Measurements from ENCODE around the gene RFT1. TPM values are rescaled to one million over a fixed set of nuclear protein-coding genes. Genes with fewer than 3 reads are reported as not detected.

The RFT1 gene
- total and polyA plus RNA-seq, 2 donors (not counting 1 experiment from before 2014, with no cell fraction given) = 9.7 to 20.5 TPM

- no peaks in the 10 kb centered on the region for H3K9me3 ChIP-seq (ENCODE audit: control insufficient read depth, insufficient read depth, low read depth, low read length)
- H3K79me2 ChIP-seq (ENCODE audit: control insufficient read depth, insufficient read depth, low read length) = no peaks in the 10 kb centered on the region
- no peak overlapping the region for H3K9ac ChIP-seq (ENCODE audit: insufficient read depth, low read length)
- no peak overlapping the region for H3K27ac ChIP-seq (ENCODE audit: insufficient read depth, low read length)
- H3K36me3 ChIP-seq (ENCODE audit: control insufficient read depth, insufficient read depth, low read length) = no peaks in the 10 kb centered on the region
- no peak overlapping the region for H3K4me2 ChIP-seq (ENCODE audit: extremely low read depth, insufficient read depth, low read length)
- TF ChIP-seq CTCF (conservative IDR thresholded peaks at IDR 0.05 in 1 of 2, IDR thresholded peaks at IDR 0.05 in 1 of 2; ENCODE audit: low read depth in 1 of 2, low read length in 2 of 2) = no peak
- TF ChIP-seq EZH2 (IDR thresholded peaks at IDR 0.05; ENCODE audit: low read length, missing control alignments) = no peak
- H3K27me3 ChIP-seq (ENCODE audit: control insufficient read depth, insufficient read depth, low read length) = peaks cover 6% of the 10 kb centered on the region
- peaks cover 4% of the 10 kb centered on the region for H3K4me1 ChIP-seq (ENCODE audit: control insufficient read depth, extremely low read depth, insufficient read depth, low read length)
- DNase-seq (ENCODE audit: low read depth in 2 of 2) = no peak
- H2AFZ ChIP-seq (ENCODE audit: low read length) = no peak overlapping the region
- H4K20me1 ChIP-seq (ENCODE audit: control insufficient read depth, extremely low read depth, insufficient read depth, low read length) = no peaks in the 10 kb centered on the region
- H3K4me3 ChIP-seq (replicated peaks in 1 of 4; ENCODE audit: control extremely low read depth in 1 of 4, insufficient read depth in 1 of 4, low read depth in 3 of 4, low read length in 4 of 4) = no peak overlapping the region
Observed at GRCh38 chr3:53043738-53044137, 86.5 kb downstream of the RFT1 start.

DNA sequence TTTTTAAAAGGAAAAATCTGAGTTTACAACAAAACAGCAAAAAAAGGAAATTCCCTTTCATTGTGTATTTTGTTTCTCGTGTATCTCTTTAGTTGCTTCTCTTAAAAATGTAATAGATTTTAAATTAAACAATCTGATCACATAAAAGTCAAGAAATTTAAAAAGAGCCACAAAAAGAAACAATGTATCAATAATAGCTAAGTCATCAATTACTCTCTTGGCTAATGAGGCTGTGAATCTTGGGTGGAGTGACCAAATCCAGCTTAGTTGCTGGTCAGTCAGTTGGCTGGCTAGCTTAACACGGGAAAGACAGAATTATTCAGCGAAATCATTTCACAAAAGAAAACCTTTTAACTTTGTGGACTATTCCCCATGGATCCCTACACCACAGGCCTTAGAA is 87.6 kb downstream of the RFT1 start:
- Histone ChIP-seq H3K9me3 (ENCODE audit: control insufficient read depth, insufficient read depth, low read depth, low read length) (no peaks in the 10 kb centered on the region), H3K4me1 (ENCODE audit: control insufficient read depth, extremely low read depth, insufficient read depth, low read length) (peaks cover 4% of the 10 kb centered on the region), H3K27me3 (ENCODE audit: control insufficient read depth, insufficient read depth, low read length) (peaks cover 6% of the 10 kb centered on the region), H3K4me2 (ENCODE audit: extremely low read depth, insufficient read depth, low read length) (no peak overlapping the region), H4K20me1 (ENCODE audit: control insufficient read depth, extremely low read depth, insufficient read depth, low read length) (no peaks in the 10 kb centered on the region), H3K36me3 (ENCODE audit: control insufficient read depth, insufficient read depth, low read length) (no peaks in the 10 kb centered on the region), H3K27ac (ENCODE audit: insufficient read depth, low read length) (no peak overlapping the region), H2AFZ (ENCODE audit: low read length) (no peak overlapping the region), H3K79me2 (ENCODE audit: control insufficient read depth, insufficient read depth, low read length) (no peaks in the 10 kb centered on the region), H3K4me3 (replicated peaks in 1 of 4; ENCODE audit: control extremely low read depth in 1 of 4, insufficient read depth in 1 of 4, low read depth in 3 of 4, low read length in 4 of 4) (no peak overlapping the region), H3K9ac (ENCODE audit: insufficient read depth, low read length) (no peak overlapping the region)
- DNase-seq (ENCODE audit: low read depth in 2 of 2) = no peak
- TF ChIP-seq EZH2 (IDR thresholded peaks at IDR 0.05; ENCODE audit: low read length, missing control alignments) (no peak), CTCF (conservative IDR thresholded peaks at IDR 0.05 in 1 of 2, IDR thresholded peaks at IDR 0.05 in 1 of 2; ENCODE audit: low read depth in 1 of 2, low read length in 2 of 2) (no peak)

- Histone ChIP-seq H3K79me2 (ENCODE audit: control insufficient read depth, insufficient read depth, low read length) (no peaks in the 10 kb centered on the region), H2AFZ (ENCODE audit: low read length) (no peak overlapping the region), H3K4me2 (ENCODE audit: extremely low read depth, insufficient read depth, low read length) (no peak overlapping the region), H3K9ac (ENCODE audit: insufficient read depth, low read length) (no peak overlapping the region), H3K4me1 (ENCODE audit: control insufficient read depth, extremely low read depth, insufficient read depth, low read length) (peaks cover 4% of the 10 kb centered on the region), H3K4me3 (replicated peaks in 1 of 4; ENCODE audit: control extremely low read depth in 1 of 4, insufficient read depth in 1 of 4, low read depth in 3 of 4, low read length in 4 of 4) (no peak overlapping the region), H3K36me3 (ENCODE audit: control insufficient read depth, insufficient read depth, low read length) (no peaks in the 10 kb centered on the region), H4K20me1 (ENCODE audit: control insufficient read depth, extremely low read depth, insufficient read depth, low read length) (no peaks in the 10 kb centered on the region), H3K27ac (ENCODE audit: insufficient read depth, low read length) (no peak overlapping the region), H3K9me3 (ENCODE audit: control insufficient read depth, insufficient read depth, low read depth, low read length) (no peaks in the 10 kb centered on the region), H3K27me3 (ENCODE audit: control insufficient read depth, insufficient read depth, low read length) (no peaks in the 10 kb centered on the region)
- TF ChIP-seq CTCF (conservative IDR thresholded peaks at IDR 0.05 in 1 of 2, IDR thresholded peaks at IDR 0.05 in 1 of 2; ENCODE audit: low read depth in 1 of 2, low read length in 2 of 2) = no peak
- no peak for TF ChIP-seq EZH2 (IDR thresholded peaks at IDR 0.05; ENCODE audit: low read length, missing control alignments)
- DNase-seq (ENCODE audit: low read depth in 2 of 2) = peak in 1 of 2 donors; percentile 42
Observed at GRCh38 chr3:53040351-53040820, 89.8 kb downstream of the RFT1 start.

All from fibroblast of lung (primary cell).